Measurements from ENCODE around the gene KNDC1.

Gene KNDC1

DNA sequence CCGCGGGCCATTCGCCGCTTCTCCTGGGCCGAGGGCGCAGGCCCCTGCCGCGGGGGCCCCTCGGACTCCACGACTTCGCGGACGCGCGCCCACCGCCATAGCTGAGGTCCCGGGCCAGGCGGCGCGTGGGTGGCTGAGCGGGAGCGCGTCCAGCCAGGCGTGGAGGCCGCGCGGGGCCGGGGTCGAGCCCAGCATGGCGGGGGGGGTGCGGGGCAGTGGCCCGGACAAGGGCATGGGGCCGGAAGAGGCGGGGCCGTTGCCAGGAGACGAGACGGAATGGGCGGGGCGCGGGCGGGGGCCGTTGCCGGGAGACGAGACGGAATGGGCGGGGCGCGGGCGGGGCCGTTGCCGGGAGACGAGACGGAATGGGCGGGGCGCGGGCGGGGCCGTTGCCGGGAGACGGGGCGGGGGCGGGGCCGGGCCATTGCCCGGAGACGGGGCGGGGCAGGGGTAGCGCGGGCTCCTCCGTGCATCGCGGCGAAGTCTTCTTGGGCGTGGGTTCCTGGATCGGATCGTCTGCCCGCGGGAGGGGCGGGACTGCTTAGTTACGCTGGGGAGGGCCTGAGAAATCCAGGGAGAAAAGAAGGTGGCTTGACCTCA lies 101.8 kb downstream of the KNDC1 start (continued):
- TF ChIP-seq ZNF701 (tag by site-specific recombination; IDR thresholded peaks at IDR 0.05) (no peak), ZBTB26 (tag by site-specific recombination; optimal IDR thresholded peaks at IDR 0.05) (peak; percentile 65), ZNF785 (tag by site-specific recombination; IDR thresholded peaks at IDR 0.05) (no peak), ZNF2 (tag by site-specific recombination; IDR thresholded peaks at IDR 0.05) (no peak), ZNF664 (tag by site-specific recombination; IDR thresholded peaks at IDR 0.05) (no peak), ZNF16 (tag by site-specific recombination; IDR thresholded peaks at IDR 0.05; ENCODE audit: low read depth) (no peak), SCRT2 (tag by site-specific recombination; IDR thresholded peaks at IDR 0.05) (no peak), ZNF426 (tag by site-specific recombination; IDR thresholded peaks at IDR 0.05) (no peak), ZNF561 (tag by site-specific recombination; IDR thresholded peaks at IDR 0.05; ENCODE audit: borderline replicate concordance) (0 out of 2 replicates have a peak, but pooled peaks have one; percentile 61), ZFP3 (tag by site-specific recombination; IDR thresholded peaks at IDR 0.05; ENCODE audit: low read depth) (no peak), ZNF555 (tag by site-specific recombination; conservative IDR thresholded peaks at IDR 0.05) (no peak), GLI2 (tag by site-specific recombination; IDR thresholded peaks at IDR 0.05; ENCODE audit: borderline replicate concordance, low read depth) (no peak), ZNF423 (tag by site-specific recombination; IDR thresholded peaks at IDR 0.05) (no peak), ZBTB20 (tag by site-specific recombination; IDR thresholded peaks at IDR 0.05) (peak; percentile 8; the same call in 1 of the 2 replicates), ZSCAN30 (tag by site-specific recombination; IDR thresholded peaks at IDR 0.05) (0 out of 2 replicates have a peak, but pooled peaks have one; percentile 56), ZNF560 (tag by site-specific recombination; IDR thresholded peaks at IDR 0.05; ENCODE audit: borderline replicate concordance) (no peak), SP2 (tag by site-specific recombination; IDR thresholded peaks at IDR 0.05) (peak; percentile 36), ZNF157 (tag by site-specific recombination; IDR thresholded peaks at IDR 0.05) (no peak), KLF1 (tag by site-specific recombination; IDR thresholded peaks at IDR 0.05) (peak; percentile 30; the same call in 1 of the 2 replicates), ZNF571 (tag by site-specific recombination; IDR thresholded peaks at IDR 0.05) (no peak), ZNF19 (tag by site-specific recombination; IDR thresholded peaks at IDR 0.05; ENCODE audit: low read depth) (no peak), SCRT1 (tag by site-specific recombination; IDR thresholded peaks at IDR 0.05; ENCODE audit: borderline replicate concordance) (no peak), ZEB2 (tag by site-specific recombination; IDR thresholded peaks at IDR 0.05) (no peak), KLF10 (tag by site-specific recombination; IDR thresholded peaks at IDR 0.05) (peak; percentile 76; the same call in 1 of the 2 replicates), ZNF146 (tag by site-specific recombination; IDR thresholded peaks at IDR 0.05) (no peak), ZNF433 (tag by site-specific recombination; IDR thresholded peaks at IDR 0.05; ENCODE audit: low read depth) (no peak), ZNF155 (tag by site-specific recombination; IDR thresholded peaks at IDR 0.05) (no peak), ZNF48 (tag by site-specific recombination; IDR thresholded peaks at IDR 0.05) (no peak), ZNF350 (tag by site-specific recombination; IDR thresholded peaks at IDR 0.05) (no peak), ZFP69B (tag by site-specific recombination; IDR thresholded peaks at IDR 0.05) (no peak)
- TF ChIP-seq, protein P1, sequence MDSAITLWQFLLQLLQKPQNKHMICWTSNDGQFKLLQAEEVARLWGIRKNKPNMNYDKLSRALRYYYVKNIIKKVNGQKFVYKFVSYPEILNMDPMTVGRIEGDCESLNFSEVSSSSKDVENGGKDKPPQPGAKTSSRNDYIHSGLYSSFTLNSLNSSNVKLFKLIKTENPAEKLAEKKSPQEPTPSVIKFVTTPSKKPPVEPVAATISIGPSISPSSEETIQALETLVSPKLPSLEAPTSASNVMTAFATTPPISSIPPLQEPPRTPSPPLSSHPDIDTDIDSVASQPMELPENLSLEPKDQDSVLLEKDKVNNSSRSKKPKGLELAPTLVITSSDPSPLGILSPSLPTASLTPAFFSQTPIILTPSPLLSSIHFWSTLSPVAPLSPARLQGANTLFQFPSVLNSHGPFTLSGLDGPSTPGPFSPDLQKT (IDR thresholded peaks at IDR 0.05; ENCODE audit: borderline replicate concordance, low read depth, low read length) = no peak
- TF ChIP-seq, protein P2, sequence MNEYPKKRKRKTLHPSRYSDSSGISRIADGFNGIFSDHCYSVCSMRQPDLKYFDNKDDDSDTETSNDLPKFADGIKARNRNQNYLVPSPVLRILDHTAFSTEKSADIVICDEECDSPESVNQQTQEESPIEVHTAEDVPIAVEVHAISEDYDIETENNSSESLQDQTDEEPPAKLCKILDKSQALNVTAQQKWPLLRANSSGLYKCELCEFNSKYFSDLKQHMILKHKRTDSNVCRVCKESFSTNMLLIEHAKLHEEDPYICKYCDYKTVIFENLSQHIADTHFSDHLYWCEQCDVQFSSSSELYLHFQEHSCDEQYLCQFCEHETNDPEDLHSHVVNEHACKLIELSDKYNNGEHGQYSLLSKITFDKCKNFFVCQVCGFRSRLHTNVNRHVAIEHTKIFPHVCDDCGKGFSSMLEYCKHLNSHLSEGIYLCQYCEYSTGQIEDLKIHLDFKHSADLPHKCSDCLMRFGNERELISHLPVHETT (tag by site-specific recombination; IDR thresholded peaks at IDR 0.05) = no peak
- TF ChIP-seq, protein P3, sequence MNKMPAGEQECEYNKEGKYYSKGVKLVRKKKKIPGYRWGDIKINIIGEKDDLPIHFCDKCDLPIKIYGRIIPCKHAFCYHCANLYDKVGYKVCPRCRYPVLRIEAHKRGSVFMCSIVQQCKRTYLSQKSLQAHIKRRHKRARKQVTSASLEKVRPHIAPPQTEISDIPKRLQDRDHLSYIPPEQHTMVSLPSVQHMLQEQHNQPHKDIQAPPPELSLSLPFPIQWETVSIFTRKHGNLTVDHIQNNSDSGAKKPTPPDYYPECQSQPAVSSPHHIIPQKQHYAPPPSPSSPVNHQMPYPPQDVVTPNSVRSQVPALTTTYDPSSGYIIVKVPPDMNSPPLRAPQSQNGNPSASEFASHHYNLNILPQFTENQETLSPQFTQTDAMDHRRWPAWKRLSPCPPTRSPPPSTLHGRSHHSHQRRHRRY (tag by site-specific recombination; IDR thresholded peaks at IDR 0.05) = no peak
- TF ChIP-seq, protein P4, sequence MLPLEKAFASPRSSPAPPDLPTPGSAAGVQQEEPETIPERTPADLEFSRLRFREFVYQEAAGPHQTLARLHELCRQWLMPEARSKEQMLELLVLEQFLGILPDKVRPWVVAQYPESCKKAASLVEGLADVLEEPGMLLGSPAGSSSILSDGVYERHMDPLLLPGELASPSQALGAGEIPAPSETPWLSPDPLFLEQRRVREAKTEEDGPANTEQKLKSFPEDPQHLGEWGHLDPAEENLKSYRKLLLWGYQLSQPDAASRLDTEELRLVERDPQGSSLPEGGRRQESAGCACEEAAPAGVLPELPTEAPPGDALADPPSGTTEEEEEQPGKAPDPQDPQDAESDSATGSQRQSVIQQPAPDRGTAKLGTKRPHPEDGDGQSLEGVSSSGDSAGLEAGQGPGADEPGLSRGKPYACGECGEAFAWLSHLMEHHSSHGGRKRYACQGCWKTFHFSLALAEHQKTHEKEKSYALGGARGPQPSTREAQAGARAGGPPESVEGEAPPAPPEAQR (tag by site-specific recombination; IDR thresholded peaks at IDR 0.05) = no peak
- TF ChIP-seq, protein P5, sequence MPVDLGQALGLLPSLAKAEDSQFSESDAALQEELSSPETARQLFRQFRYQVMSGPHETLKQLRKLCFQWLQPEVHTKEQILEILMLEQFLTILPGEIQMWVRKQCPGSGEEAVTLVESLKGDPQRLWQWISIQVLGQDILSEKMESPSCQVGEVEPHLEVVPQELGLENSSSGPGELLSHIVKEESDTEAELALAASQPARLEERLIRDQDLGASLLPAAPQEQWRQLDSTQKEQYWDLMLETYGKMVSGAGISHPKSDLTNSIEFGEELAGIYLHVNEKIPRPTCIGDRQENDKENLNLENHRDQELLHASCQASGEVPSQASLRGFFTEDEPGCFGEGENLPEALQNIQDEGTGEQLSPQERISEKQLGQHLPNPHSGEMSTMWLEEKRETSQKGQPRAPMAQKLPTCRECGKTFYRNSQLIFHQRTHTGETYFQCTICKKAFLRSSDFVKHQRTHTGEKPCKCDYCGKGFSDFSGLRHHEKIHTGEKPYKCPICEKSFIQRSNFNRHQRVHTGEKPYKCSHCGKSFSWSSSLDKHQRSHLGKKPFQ (tag by site-specific recombination; IDR thresholded peaks at IDR 0.05) = no peak
